Calu3 (cell line): ENCODE data around the gene ERAP2. TPM values are rescaled to one million over a fixed set of nuclear protein-coding genes. Genes with fewer than 3 reads are reported as not detected.

Experiments used
- BruUV-seq: library from RNA; stranded (reverse); fragments of 400-500 nt; replicated peaks from 2 replicates; lab custom pipeline; 2021; lab: Mats Ljungman, UMichigan
- CTCF ChIA-PET: fragments of 300-600 bp; sonication (Branson Sonifier 250); formaldehyde crosslinking; loops from one replicate; lab custom pipeline; 2022; ENCODE audit warnings: antibody characterized with exemption; lab: Charles Lee
- DNase-seq: peaks from one replicate; pipeline ENCODE4 v3.0.0; 2022
- H3K27ac Mint-ChIP-seq: one replicate; pipeline ENCODE4 v1.8.0; 2022; ENCODE audit warnings: mixed read lengths; ENCODE audit not compliant: unreplicated experiment
- H3K27me3 Mint-ChIP-seq: one replicate; pipeline ENCODE4 v1.8.0; 2022; ENCODE audit warnings: mixed read lengths; ENCODE audit not compliant: unreplicated experiment
- H3K36me3 Mint-ChIP-seq: one replicate; pipeline ENCODE4 v1.8.0; 2022; ENCODE audit warnings: mild to moderate bottlenecking, moderate library complexity, mixed read lengths; ENCODE audit not compliant: insufficient read depth, unreplicated experiment
- H3K4me1 Mint-ChIP-seq: one replicate; pipeline ENCODE4 v1.8.0; 2022; ENCODE audit warnings: mild to moderate bottlenecking, low read depth, mixed read lengths; ENCODE audit not compliant: unreplicated experiment
- H3K4me3 Mint-ChIP-seq: one replicate; pipeline ENCODE4 v1.8.0; 2022; ENCODE audit warnings: mild to moderate bottlenecking, low read depth, moderate library complexity, mixed read lengths; ENCODE audit not compliant: unreplicated experiment
- H3K9me3 Mint-ChIP-seq: one replicate; pipeline ENCODE4 v1.8.0; 2022; ENCODE audit warnings: low read depth, mixed read lengths; ENCODE audit not compliant: unreplicated experiment
- CTCF ChIP-seq: fragments of 200-600 bp; IDR thresholded peaks from one replicate; pipeline ENCODE4 v1.8.0; 2022; ENCODE audit warnings: antibody characterized with exemption; ENCODE audit not compliant: unreplicated experiment
- intact Hi-C: fragments of 100-400 bp; cut with micrococcal nuclease; formaldehyde crosslinking; loops from one replicate; pipeline ENCODE4 v1.10.0; 2022; ENCODE audit not compliant: unreplicated experiment
- total RNA-seq: library from RNA; stranded (reverse); gene quantifications from 2 replicates; pipeline ENCODE4 v1.2.3, GENCODE V29; 2022

ERAP2 gene
- total RNA-seq, 1 experiment from 2014 or later = 67.7 TPM

DNA sequence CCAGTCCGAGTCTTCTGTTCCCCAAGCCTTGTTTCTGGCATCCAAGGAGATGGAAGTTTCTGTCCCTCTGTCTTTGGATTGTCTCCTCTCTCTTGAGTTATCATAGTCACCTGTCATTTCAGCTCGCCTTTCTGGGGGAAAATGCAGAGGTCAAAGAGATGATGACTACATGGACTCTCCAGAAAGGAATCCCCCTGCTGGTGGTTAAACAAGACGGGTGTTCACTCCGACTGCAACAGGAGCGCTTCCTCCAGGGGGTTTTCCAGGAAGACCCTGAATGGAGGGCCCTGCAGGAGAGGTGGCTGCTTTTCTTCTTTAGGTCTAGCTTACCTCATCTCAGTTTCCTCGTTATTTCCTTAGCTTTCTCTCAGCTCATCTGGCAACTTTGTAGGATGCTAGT is 25.1 kb downstream of the ERAP2 start:
- DNase-seq = no peak
- intact Hi-C loops = no loop called here
- BruUV-seq = no TSS peak
- peak; percentile 41 for TF ChIP-seq CTCF
- no peaks in the 10 kb centered on the region for H3K27me3 Mint-ChIP-seq
- no peak overlapping the region for H3K4me3 Mint-ChIP-seq
- H3K4me1 Mint-ChIP-seq = no peaks in the 10 kb centered on the region
- H3K9me3 Mint-ChIP-seq = no peaks in the 10 kb centered on the region
- H3K27ac Mint-ChIP-seq = no peak overlapping the region
- H3K36me3 Mint-ChIP-seq = no peaks in the 10 kb centered on the region
- CTCF ChIA-PET = interaction anchor here (0.6 to 0.9 kb wide), 2 partner anchors 9 to 32 kb away, joined by 3 to 4 read pairs; no protein-coding TSS in a partner anchor

- Mint-ChIP-seq H3K4me3 (no peak overlapping the region), H3K4me1 (no peaks in the 10 kb centered on the region), H3K27ac (no peak overlapping the region), H3K9me3 (no peaks in the 10 kb centered on the region), H3K36me3 (no peaks in the 10 kb centered on the region), H3K27me3 (no peaks in the 10 kb centered on the region)
- intact Hi-C loops = no loop called here
- DNase-seq = no peak
- CTCF ChIA-PET = interaction anchor here (0.6 to 0.9 kb wide), 3 partner anchors 9 to 32 kb away, joined by 3 to 5 read pairs (median 4); no protein-coding TSS in a partner anchor
- no TSS peak for BruUV-seq
- no peak for TF ChIP-seq CTCF
Measured at GRCh38 chr5:96901841-96902240, 25.5 kb downstream of the ERAP2 start.

- Mint-ChIP-seq H3K27me3 (no peaks in the 10 kb centered on the region), H3K9me3 (no peaks in the 10 kb centered on the region), H3K27ac (no peak overlapping the region), H3K4me1 (no peaks in the 10 kb centered on the region), H3K36me3 (no peaks in the 10 kb centered on the region), H3K4me3 (no peak overlapping the region)
- TF ChIP-seq CTCF = no peak
- no peak for DNase-seq
- intact Hi-C loops = no loop called here
- BruUV-seq = no TSS peak
- CTCF ChIA-PET = no interaction called here
Measured at GRCh38 chr5:96902876-96903275, 26.6 kb downstream of the ERAP2 start.

GRCh38 chr5:96903300-96903699 is 27.0 kb downstream of the ERAP2 start:
- BruUV-seq = no TSS peak
- intact Hi-C loops = no loop called here
- Mint-ChIP-seq H3K27ac (no peak overlapping the region), H3K4me1 (no peaks in the 10 kb centered on the region), H3K27me3 (no peaks in the 10 kb centered on the region), H3K9me3 (no peaks in the 10 kb centered on the region), H3K36me3 (no peaks in the 10 kb centered on the region), H3K4me3 (no peak overlapping the region)
- no peak for DNase-seq
- CTCF ChIA-PET = no interaction called here
- no peak for TF ChIP-seq CTCF
